NCI-H524 (cell line): ENCODE data around the gene SDCBP2.

Experiments used
- DNase-seq, 2 experiments: peaks; one replicate each; lab custom pipeline; 2025; lab: John Stamatoyannopoulos, UW

SDCBP2 gene

DNA sequence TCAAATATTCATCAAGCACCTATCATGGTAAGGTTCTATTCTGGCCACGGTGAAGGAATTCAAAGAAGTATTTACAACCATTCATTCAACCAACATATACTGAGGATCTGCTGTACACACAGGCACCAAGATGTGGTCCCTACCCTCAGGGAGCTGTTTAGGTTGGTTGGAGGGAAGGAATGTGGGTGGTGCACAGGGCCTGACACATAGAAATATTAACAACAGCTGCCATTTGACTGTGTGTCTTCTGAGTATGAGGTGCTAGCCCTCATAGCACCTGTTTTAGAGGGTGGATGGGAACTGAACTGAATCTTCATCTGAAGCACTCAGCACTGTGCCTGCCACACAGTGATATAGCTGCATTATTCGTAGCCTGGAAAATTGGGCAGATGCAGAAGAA, 55.6 kb downstream of the SDCBP2 start:
- DNase-seq = no peak

DNA sequence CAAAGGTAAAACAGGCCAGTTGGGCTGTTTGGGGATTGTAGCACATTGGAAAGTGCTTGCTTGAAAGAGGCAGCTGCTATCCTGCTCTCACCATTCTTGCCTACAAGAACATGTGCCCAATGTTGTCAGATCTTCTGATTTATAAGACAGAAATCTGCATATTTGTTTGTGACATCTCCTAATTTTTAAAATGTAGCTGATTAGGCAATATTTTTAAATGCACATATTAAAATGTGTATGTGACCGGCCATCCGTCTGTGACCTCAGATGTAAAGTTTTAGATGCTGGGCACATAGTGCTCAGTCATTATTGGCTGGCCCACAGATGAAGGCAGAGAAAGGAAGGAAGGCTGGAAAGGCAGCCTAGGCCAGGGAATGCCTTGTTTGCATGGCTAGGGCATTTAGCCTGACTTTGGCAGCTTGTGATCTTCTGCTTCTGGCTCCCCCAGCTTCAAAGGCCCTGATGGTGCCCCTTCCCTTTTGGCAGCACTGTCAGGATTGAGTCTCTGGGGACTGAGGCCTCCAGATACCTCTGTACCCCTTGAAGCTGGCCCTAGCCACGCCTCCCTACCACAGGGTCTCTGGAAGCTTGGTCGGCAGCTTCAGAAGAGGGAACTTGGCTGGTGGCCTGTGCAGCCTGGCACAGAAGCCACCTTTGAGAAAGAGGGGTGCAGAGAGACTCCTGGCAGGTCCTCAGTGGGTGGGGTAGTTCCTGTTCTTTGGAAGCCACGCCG, 56.4 kb downstream of the SDCBP2 start:
- no peak for DNase-seq

DNA sequence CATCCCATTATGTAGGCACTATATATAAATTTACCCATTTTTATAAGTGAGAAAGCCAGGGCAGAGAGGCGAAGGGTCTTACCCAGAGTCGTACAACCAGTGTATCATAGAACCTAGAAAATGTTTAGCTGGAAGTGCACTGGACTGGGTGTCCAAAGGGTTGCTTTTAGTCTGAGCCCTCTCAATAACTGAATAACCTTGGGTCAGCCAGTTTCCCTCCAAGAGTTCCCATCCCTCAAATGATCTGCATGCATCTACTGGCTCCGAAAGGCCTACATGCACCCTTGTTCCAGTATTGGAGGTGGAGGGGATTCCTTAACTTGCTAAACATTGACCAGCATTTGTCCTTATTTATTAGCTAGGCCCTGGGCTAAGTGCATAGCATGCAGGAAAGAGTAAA, 59.1 kb downstream of the SDCBP2 start:
- DNase-seq = no peak

DNA sequence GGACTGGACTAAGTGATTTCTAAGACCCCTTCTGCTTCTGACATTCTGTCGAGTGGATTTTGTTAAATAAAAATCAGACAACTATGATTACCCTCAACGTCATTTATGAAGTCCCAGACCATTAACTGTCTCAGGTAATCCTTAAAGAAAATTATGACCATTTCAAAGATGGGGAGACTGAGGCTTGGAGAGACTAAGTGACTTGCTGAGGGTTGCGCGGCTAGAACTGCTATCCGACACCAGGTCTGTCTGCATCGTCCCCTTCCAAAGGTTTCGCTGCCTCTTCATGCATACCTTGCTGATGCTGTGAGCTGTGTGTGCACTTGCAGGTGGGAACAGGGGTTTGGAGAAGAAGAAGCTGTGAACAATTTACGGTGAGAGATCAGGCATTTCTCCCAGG, 59.7 kb downstream of the SDCBP2 start:
- DNase-seq = no peak

DNA sequence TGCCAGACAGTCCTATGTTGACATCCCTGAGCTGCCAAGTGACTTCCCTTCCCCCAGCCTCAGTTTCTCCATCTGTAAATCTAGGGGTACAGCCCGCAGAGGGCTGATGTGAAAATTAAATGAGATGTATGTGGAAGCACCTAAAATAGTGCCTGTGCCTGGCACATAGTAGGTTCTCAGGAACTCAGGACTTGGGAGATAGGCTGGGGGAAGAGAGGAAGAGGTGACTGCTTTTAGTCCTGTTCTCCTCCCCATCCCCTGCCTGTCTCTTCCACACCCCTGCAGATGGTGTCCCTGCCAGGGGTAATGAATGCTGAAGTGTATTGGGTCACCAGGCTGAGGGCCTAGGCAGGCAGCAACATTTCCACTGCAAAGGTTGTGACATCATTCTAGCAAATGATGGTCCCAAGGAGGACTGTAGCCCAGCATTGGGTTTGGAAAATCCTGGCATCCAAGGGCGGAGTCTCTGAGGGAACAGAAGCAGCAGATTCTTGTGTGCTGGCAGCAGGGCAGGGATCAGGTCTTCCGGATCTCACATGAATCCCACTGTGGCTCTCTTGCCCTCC, 61.0 kb downstream of the SDCBP2 start:
- peak in 1 of 2 experiments; percentile 14 for DNase-seq

DNA sequence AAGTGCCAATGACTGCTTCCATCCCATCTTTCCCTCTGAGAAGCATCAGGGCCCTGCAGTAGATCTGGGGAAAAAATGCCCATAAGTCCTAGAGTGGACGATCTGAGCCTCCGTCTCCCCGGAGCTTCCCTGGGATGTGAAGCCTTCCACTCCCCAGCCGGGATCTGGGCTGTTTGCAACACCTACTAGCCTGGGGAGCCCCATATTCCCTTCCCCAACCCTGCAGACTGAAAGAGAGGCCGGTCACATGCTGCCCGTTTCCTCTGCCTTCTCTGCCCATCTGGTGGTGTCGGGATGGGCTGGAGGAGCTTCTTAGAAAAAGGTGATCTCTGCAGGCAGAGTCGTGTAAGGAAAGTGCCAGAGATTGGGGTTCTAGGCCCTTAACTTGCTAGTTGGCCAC, 61.8 kb downstream of the SDCBP2 start:
- DNase-seq = peak; percentile 36 to 66

DNA sequence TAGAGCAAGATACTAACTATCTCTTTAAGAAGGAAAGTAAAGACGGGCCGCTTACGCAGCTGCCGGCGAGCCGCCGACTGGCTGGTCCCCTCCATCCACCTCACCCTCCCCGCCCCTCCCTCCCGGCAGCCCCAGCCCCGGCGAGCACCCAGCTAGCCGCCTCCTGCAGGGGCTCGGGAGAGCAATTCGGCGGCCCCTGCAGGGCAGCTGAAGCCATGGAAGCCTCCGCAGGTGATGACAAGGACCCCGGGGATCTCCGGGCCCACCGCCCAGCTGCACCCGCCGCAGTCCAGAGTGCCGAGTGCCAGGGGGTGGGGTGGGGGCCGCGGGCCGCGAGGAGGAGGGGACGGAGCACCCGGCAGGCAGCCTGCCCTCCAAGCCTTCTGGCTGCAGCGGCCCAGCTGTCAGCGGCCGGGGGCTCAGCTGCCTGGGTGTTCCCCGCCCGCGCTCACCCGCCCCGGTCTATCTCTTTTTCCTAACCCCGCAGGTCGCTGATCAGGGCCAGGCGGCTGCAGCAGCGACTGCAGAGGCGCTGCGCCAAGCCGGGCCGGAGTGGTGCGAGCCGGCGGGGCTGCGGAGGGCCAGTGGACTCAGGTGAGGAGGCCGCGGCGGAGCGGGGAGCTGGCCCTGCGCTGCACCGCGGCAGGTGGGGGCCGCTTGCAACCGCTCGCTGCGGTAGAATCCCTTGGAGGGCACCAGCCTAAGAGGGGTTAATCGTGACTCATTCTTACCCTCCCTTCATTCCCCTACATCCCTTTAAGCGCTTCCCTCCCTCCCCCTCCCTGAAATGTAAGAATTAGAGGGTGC, 62.6 kb downstream of the SDCBP2 start, which contains the start of gene SNPH:
TSS of gene SNPH (plus strand) at position 128 of the 807 bp plus-strand sequence. CDS start 29,946 bp downstream, outside the sequence.
- peak; percentile 76 to 80 for DNase-seq

DNA sequence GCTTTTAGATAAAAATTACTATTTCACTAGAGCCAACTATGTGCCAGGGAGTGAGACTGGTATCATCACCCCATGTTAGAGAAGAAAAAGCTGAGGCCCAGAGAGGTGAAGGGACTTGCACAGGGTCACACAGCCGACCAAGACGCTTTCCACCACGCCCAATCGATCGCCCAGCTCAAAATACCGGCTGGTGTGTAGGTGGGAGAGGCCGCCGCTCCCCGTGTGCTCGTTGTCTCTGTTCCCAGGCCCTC, 63.1 kb downstream of the SDCBP2 start:
- DNase-seq = no peak

DNA sequence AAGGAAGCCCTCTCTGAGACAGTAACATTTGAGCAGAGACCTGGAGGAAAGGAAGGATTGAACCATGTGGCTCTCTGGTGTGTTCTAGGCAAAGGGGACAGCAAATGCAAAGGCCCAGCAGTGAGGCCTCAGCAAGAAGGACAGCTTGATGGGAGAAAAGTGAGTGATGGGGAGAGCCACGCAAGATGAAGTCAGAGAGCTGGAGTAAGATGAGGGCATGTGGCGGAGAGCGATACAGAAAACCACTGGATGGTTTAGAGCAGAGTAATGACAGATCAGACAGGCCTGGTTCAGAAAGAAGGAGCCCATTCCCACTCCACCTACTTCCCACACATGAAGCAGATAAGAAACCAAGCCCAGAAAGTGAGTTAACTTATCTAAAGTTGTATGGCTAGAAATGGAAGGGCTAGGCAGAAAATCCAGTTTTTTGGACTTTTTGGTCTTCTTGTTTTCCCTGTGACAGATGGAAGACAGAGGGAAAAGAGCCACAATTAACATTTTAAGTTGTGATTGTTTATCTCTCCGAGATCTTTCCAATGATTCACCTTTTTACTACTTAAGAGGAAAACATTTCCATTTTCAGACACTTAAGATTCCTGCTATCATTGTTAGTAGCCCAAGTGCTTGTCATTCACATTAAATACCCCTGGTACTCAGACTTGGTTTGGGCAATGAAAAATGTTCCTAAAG, 63.6 kb downstream of the SDCBP2 start:
- DNase-seq = no peak

DNA sequence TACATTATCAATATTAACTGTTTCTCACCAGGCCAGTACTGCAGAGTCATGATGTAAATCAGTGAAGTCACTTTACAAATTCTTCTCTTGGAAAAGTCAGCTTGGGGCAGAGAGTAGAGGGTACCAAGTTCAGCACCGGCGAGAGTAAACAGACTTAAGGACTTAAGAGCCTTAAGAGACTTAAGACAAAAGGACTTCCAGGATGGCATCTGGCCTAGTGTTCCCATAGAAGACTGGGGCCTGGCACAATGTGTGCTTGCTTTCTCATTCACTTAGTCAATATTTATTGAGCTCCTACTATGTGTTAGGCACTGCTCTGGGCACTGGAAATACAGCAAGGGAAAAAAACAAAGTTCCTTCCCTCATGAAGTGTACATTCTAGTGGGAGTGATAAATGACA, 64.2 kb downstream of the SDCBP2 start:
- DNase-seq = peak; percentile 66 to 87

DNA sequence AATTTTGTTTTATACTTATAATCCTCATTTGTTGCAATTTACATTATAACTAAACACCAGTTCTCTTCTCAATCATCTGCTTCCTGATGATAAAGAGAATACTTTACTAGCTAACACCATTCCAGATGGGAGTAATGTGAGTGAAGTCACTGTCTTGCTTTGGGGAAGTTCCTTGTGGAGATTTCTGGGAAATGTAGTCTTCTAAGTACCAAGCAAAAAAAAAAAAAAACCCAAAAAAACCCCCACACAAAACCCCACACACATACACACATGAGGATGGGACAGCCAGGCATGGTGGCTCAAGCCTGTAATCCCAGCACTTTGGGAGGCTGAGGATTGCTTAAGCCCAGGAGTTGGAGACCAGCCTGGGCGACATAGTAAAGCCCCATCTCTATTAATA, 65.1 kb downstream of the SDCBP2 start:
- DNase-seq = peak in 1 of 2 experiments; percentile 38
